HG03095 (cell line): ENCODE measurements around the gene HMGXB3.
A peak's percentile ranks its signal among the peaks of the same experiment; 100 is the strongest.

Experiments used
- ATAC-seq: cut with Tn5 transposase; IDR thresholded peaks from one replicate; pipeline ENCODE4 v1.9.1; 2021; ENCODE audit warnings: moderate library complexity; ENCODE audit not compliant: unreplicated experiment

HMGXB3 gene, protein sequence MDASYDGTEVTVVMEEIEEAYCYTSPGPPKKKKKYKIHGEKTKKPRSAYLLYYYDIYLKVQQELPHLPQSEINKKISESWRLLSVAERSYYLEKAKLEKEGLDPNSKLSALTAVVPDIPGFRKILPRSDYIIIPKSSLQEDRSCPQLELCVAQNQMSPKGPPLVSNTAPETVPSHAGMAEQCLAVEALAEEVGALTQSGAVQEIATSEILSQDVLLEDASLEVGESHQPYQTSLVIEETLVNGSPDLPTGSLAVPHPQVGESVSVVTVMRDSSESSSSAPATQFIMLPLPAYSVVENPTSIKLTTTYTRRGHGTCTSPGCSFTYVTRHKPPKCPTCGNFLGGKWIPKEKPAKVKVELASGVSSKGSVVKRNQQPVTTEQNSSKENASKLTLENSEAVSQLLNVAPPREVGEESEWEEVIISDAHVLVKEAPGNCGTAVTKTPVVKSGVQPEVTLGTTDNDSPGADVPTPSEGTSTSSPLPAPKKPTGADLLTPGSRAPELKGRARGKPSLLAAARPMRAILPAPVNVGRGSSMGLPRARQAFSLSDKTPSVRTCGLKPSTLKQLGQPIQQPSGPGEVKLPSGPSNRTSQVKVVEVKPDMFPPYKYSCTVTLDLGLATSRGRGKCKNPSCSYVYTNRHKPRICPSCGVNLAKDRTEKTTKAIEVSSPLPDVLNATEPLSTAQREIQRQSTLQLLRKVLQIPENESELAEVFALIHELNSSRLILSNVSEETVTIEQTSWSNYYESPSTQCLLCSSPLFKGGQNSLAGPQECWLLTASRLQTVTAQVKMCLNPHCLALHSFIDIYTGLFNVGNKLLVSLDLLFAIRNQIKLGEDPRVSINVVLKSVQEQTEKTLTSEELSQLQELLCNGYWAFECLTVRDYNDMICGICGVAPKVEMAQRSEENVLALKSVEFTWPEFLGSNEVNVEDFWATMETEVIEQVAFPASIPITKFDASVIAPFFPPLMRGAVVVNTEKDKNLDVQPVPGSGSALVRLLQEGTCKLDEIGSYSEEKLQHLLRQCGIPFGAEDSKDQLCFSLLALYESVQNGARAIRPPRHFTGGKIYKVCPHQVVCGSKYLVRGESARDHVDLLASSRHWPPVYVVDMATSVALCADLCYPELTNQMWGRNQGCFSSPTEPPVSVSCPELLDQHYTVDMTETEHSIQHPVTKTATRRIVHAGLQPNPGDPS (N-terminal part only)

DNA sequence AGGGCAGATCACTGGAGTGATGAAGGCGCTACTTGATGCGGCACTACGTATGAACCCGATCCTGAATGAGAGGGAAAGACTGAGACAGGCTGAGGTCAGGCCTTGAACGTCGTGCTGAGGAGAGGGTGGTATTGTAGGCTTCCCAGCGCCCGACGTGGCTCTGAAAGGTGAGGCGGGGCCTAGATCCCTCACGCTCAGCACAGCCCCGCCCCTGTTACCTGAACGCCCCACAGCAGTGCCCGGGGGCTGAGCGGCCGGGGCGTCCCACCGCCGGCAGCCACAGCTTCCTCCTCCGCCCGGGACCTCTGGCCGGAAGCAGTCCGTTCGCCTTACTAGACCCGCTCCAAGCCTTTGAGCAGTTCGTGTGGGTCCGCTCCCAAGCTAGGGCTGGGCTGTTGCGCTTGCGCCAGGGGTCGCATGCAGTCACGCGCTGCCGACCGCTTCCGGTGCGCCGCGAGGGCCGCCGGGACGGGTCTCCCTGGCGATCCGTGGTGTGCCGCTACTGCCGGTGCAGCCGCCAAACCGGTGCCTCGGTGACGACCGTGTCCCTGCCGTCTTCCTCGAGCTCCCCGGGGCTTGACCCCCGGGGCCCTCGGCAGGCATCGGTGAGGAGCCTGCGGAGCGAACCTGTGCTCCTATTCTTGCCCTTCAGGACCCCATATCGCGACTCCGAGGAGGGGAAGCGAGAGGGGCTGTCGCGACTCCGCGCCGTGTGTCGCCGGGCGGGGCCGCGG, at the start of gene HMGXB3, which contains the start of gene TIGD6:
HMGXB3 (plus strand) TSS at position 484 of the 734 bp plus-strand sequence. CDS start 4,114 bp downstream, outside the sequence.
TIGD6 (minus strand) TSS at position 399 of the 734 bp plus-strand sequence. CDS start 4,306 bp downstream, outside the sequence.
- peak; percentile 90 for ATAC-seq

DNA sequence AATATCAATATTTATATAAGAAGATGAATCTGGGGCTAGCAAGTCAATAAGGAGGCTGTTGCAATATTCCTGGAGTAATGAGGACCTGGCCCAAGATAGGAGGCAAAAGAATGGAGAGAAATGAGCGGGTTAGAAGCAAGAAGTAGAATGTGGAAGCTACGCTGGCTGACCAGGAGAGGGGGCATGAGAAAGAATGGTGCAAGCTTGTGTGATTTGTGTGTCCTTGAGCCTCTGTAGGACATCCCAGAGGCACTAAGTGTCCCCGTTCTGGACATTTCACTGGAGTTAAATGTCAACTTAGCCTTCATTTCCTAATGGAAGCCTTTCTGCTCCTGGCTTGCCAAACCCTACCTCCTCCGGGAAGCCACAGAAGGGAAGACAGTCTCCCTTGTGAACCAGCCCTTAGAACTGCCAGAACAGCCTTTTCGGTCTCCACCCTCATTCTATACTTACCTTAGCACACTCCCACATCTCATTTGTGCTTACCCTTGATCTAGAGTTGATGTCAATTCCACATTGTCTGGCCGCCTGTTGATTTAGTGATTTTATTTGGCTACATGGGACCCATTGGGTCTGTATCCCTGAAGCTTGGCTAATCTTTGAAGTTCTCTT, 49.3 kb upstream of the HMGXB3 start:
- no peak for ATAC-seq

DNA sequence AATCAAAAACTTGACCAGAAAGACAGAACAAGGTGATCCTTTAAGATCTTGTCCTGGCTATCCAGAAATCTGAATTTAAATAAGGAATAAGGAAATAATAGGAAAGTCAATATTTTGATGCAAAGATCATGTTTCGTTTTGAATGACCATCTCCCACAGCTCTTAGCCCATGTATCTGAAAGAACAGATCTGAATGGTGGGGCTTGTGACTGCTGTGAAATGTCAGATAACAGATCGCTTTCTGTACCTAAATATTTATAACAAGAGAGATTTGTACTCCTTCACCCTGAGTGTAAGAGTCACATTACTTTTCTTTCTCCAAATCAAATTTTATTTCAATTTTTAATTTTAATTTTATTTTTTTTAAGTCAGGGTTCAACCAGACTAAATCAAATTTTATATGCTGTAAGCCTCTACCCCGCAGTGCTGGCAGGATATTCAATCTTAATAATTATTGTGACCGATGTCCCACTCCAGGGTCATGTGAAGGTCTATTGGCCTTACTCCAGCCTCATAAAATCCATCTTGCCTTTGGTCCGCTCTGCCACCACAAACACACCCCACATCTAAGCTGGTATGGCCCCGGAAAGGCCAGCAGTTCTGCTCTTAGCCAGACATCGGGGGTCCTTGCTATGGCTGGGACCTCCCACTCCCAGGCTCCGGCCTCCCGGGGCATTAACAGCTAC, 47.0 kb upstream of the HMGXB3 start:
- no peak for ATAC-seq

DNA sequence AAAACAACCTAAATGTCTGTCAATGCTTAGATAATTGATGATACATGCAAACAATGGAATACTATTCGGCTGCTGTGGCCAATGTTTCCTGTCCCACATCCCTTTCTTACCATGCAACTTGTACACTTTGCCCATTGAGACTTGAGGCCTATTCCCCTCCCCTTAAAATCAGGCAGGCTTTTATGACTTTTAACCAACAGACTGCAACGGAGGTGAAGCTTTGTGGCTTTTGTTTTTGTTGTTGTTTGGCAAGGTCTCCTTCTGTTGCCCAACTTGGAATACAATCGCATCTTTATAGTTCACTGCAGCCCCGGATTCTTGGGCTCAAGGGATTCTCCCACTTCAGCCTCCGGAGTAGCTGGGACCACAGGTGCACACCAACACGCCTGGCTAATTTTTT, 45.7 kb upstream of the HMGXB3 start:
- no peak for ATAC-seq

DNA sequence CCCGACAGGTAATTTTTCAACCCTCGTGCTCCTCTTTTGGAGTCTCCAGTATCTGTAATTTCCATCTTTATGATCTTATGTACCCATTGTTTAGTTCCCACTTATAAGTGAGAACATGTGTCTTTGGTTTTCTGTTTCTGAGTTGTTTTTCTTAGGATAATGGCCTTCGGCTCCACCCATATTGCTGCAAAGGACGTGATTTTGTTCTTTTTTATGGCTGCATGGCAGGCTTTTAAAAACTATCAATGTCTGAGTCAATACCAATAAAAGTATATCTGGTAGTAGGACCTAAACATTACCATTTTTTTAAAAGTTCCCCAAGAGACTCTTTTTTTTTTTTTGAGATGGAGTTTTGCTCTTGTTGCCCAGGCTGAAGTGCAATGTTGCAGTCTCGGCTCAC, 43.9 kb upstream of the HMGXB3 start:
- no peak for ATAC-seq

DNA sequence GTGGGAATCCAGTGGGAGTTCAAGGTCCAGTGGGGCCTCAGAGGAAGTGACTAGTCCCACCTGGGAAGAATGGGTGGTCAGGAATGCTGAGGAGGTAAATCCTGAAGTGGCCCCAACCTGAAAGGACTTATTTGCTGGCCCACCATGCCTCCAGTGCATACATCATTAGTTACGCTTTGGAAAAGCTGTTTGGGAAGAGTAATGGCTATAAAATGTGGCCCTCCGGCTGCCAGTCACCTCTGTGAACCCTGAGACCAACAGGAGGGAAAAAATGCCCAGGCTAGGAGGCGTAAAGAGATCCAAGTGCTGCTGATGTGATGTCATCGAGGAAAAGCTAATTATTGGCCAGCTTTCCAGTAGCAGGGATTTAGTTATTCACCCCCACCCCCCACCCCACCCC, 42.7 kb upstream of the HMGXB3 start:
- ATAC-seq: no peak

DNA sequence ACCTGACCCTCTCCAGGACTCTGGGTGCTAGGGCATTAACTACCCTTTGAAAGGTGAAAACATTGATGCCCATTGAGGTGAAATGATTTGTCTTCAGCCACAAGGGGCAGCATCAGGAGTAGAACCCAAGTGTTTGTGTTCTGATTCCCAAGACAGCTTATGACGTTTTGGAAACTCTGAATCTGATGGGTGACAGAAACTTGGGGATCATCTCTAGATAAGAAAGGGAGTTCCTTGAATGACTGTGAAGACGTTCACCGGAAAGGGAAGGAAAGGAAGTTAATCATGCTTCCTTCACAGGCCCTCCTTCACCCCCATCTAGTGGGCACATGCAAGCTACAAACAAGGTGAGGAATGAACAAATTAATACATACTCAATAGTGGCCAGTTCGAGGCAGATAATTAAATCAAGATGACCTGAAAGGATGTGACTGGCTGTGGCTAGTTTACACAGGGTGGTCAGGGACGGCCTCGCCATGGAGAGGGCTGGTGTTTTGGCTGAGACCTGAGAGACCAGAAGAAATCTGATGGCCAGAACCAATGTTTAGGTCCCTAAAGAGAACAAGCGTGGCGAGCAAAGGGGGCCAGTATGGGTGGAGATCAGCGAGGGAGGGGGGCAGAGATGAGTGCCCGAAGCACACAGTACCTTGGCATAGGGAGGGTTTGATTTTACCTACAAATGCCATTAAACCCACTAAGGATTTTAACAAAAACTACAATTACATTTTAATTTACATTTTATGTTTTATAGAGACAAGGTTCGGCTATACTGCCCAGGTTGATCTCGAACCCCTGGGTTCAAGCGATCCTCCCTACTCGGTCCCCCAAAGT, 40.9 kb upstream of the HMGXB3 start:
- ATAC-seq: no peak

DNA sequence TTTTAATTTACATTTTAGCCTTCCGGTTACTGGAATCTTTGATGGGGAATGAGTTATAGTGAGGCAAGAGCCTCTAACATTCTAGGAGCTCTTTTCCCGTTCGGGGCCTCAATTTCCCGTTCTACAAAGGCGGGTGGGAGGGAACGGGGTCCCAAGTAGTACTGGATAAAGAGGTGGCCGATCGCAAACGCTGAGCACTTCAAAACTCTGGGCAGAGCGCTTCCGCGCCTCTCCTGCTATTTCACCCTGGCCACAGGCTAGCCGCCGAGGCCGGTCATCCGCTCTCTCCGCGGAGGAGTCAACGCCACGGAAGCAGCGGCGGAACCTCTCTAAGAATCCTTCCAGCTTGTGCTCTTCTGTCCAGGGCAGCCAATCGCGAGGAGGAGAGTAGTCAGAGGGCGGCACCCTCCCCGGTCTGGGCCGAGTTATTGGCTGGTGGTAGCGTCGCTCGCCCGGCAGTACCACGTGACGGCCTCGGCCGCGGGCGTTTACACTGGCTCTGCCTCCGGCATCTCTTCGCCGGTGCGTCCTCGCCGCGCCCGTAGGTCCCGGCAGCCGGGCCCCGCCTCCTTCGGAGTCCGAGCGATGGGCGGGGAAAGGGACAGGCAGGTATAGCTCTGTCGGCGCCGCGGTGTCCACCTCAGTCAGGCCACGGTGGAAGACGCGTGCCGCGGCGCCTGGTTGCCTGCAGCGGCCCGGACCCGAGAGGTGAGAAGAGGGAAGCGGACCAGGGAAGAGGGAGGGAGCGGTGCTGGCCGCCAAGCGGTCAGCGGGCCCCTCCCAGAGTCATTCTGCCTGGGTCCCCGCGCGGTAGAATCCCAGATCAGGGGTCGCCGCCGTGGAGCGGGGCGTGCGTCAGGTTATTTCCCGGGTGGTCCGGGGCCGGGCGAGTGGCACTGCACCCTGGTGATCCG, 40.0 kb upstream of the HMGXB3 start, which contains the start of gene SLC26A2:
SLC26A2 (plus strand) TSS at position 487 of the 914 bp plus-strand sequence. CDS start 16,895 bp downstream, outside the sequence.
- peak; percentile 98 for ATAC-seq

DNA sequence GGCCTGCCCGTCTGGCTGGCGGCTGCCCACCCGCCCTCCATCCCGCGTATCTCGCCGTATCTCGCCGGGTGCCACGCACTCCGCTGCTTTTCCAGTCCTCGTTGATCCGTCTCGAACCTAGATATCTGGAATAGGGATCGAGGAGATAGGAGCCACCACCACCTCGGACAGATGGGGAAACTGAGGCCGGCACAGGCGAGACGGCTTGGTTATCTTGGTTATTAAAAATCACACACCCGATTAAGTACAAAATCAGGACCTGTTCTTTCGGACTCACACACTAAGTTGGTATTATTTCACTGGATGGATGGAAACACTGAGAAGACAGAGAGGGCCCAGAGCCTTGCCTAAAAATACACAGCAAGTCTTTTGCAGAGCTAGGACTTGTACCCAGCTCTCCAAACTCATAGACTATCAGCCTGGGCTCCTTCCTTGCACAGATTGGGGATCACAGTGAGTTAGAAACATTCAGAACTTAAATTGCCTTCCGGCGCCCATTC, 39.3 kb upstream of the HMGXB3 start:
- no peak for ATAC-seq

DNA sequence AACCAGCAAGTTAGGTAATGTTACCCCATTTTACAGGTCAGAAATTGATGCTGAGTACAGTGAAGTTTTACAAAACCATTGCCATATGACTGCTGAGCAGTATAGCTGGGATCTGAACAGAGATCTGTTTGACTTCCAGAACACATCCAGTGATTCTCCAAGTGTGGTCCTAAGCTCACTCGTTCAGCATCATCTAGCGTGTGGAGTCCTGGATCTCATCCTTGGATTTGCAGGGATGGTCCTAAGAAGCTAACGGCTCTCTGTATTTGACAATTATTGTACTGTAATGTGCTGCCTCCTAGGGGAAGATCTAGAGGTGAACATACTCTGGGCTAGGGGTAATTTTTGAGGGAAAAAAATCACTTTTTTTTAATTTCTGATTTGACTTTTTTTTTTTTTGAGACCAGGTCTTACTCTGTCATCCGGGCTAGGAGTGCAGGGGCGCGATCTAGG, 38.6 kb upstream of the HMGXB3 start:
- no peak for ATAC-seq

DNA sequence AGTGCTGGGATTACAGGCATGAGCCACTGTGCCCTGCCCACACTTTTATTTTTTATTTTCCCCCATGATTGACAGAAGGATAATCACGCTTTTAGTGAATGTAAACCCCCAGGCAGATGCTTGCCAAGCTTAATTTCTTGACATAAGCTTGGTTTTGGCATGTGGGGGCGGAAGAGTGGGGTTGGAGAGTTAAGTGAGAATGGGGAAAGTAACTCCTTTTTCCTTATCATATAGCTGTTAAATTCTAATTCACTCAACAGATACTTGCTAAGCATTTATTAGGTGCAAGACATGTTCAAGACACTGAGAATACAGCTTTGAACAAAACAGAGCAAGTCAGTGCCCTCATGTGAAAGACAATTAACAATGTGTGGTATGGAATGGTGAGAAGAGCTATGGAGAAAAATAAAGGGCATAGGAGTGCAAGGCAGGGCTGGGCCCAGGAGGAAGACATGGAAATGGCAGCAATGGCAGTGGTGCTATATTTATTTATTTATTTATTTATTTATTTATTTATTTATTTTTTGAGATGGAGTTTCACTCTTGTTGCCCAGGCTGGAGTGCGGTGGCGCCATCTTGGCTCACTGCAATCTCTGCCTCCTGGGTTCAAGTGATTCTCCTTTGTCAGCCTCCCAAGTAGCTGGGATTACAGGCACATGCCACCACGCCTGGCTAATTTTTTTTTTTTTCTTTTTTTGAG, 37.8 kb upstream of the HMGXB3 start:
- ATAC-seq: no peak

DNA sequence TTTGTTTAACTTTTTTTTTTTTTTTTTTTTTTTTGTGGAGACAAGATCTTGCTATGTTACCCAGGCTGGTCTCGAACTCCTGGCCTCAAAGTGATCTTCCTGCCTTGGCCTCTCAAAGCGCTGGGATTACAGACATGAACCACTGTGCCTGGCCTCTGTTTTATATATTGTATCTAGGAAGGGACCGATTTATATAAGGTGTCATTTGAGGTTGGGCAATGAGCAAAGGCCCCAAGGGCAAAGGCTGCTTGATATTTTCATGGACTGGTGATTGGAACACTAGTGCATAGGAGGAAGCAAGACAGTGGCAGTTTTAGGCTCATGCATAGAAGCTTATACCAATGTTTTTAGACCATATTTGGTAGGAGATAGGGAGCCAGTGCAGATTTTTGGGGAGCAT, 36.8 kb upstream of the HMGXB3 start:
- ATAC-seq: no peak

DNA sequence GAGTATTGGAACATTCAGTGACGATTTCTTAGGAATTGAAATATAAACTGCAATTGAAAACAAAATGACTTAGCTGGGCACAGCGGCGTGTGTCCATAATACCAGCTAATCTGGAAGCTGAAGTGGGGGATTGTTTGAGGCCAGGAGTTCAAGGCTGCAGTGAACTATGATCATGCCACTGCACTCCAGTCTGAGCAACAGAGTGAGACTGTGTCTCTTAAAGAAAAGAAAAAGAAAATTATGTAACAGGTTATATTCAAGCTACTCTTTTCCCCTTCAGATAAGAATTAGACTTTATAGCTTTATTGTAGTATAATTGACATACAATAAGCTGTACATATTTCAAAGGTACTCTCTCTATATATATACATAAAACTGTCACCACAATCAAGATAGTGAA, 33.6 kb upstream of the HMGXB3 start:
- no peak for ATAC-seq

DNA sequence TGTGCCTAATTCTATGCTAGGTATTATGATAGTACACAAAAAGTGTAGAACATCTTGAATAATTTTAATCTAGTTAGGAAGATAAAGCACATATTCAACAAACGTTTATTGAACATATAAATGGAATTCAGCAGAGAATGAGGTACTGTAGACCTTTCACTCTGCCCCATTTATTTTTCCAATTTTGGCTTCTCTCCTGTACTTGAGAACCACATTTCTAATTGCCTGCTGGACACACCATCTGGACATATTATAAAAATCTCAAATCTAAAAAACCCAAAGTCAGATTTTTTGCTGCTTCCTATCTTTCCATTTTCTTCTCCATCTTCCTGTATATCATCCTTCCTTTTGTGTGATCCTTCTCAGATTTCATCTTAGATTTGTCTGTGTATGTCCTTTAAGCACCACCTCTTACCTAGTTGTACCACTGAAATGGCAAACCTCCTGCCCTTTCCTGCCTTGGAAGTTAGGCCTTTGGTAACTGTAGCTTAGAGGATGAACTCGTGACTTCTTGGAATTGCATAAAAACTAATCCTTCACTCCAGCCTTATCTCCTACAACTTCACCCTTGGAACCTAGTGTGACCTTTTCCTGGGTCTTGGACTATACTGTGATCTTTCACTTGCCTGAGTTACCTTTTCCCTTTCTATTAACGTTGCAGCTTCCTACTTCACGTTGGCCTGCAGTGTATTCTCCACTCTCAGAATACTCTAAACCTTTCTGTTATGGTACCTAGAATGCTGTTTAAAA, 31.2 kb upstream of the HMGXB3 start:
- no peak for ATAC-seq

DNA sequence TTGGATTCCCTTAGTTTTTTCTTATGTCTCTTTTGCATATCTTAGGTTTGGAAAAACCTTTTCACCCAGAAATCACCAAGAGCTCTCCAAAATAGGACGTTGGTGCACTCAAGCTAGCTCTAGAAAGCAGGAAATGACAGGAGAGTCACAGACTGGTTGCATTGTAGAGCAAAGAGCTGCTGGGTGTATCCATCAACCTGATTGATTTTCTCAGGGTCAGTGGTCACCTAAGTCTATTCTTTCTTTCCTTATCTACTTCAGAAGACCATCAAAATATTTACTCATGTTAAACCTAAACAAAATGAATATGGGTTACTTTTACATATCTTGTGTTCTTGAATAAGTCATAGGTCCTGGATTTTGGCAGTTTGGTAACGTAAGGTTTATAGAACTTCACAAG, 25.1 kb upstream of the HMGXB3 start:
- no peak for ATAC-seq

DNA sequence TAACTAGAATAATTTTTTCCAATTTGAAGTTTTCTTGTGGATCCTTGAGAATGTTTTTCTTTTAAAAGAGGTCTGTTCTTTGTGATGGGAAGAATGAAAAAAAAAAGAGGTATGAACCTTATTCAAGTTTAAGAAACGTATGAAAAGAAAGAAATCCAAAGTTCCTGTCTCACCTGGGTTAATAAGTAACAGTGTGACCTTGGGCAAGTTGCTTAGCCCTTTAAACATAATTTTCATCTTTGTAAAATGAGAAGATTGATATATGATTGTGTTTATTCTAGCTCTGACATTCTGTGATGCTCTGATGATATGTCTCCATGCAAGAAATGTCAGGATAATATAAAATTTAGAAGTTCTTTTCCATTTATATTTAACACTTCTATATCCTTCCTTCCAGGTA, 20.6 kb upstream of the HMGXB3 start:
- ATAC-seq: no peak
